GM18502 (cell line): Measurements from ENCODE around the gene F2.

Experiments
- ATAC-seq: cut with Tn5 transposase; IDR thresholded peaks from one replicate; pipeline ENCODE4 v1.9.1; 2021; ENCODE audit warnings: mild to moderate bottlenecking; ENCODE audit not compliant: unreplicated experiment, poor library complexity

The F2 gene

DNA sequence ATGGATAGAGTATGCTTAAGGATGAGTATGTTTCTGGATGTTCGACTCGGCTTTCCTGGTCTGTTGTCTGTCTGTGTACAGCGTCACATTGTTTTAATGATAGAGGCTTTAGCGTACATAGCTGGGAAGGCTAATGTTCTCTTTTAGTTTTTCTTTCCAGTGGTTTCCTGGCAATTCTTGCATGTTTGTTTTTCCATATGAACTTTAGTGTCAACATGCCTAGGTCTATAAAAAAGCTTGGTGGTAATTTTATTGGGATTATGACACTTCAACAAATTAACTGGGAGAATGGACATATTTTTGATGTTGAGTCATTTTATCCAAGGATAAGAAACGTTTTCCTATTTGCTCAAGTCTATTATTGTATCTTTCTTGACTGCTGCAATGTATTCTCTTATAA is 17.6 kb downstream of the F2 start:
- ATAC-seq: no peak

DNA sequence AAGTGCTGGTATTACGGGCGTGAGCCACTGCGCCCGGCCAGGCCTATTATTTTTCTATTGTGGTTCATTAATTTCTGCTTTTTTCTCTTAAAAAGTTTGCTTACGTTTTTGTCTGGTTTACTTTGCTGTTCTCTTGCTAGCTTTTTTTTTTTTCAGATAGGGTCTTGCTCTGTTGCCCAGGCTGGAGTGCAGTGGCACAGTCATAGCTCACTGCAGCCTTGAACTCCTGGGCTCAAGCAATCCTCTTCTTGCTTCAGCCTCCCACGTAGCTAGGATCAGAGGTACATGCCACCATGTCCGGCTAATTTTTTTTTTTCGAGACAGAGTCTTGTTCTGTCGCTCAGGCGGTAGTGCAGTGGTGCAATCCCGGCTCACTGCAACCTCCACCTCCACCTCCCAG is 18.7 kb downstream of the F2 start:
- ATAC-seq: no peak

GRCh38 chr11:46738887-46739286 is 19.9 kb downstream of the F2 start:
- no peak for ATAC-seq

GRCh38 chr11:46741600-46742484 is 22.8 kb downstream of the F2 start:
- ATAC-seq: no peak

GRCh38 chr11:46743043-46743442 is 24.0 kb downstream of the F2 start:
- no peak for ATAC-seq

DNA sequence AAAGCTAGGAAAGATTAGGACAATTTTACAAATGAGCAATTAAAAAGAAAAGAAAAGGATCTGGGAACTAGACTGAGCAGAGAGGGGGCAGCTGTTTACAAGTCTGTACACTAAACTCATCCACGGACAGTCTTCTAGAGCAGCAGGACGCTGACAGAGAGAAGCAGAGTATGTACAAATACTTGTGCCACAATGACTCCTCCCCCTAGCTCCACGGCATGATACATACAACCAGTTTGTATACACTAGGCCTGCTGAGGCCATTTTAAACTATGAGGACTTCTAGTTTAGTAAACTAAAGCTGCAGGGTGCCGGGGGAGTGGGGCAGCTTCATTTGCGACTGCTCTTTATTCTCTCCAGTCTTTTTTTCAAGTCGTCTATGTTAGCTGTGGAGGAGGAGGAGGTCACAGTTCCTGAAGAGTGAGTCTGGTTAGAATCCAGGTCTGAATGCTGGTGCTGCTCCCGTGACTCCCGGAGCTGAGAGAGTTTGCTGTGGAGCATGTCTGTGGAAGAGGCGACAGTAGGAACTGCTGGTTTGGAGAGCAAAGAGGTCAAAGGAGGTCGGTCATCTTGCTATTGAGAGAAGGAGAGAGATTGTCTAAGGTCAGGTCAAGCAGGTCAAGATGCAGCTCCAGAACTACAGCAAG is 24.8 kb downstream of the F2 start:
- no peak for ATAC-seq

DNA sequence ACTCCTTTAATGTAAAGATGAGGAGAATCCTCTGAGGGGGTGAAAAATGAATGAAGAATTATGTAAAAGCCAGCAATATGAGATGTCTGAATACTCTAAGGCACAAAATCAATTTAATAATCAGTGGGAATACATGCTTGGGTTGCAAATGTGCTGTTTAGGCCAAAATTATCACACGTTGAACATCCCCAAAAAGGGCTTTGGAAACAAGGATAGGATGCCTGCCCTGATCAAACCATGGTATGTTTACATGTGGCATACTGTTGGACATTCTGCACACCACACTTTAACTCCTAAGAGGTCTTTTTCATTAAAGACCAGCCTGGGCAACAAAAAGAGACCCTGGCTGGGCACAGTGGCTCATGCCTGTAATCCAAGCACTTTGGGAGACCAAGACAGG is 26.3 kb downstream of the F2 start:
- ATAC-seq: no peak

DNA sequence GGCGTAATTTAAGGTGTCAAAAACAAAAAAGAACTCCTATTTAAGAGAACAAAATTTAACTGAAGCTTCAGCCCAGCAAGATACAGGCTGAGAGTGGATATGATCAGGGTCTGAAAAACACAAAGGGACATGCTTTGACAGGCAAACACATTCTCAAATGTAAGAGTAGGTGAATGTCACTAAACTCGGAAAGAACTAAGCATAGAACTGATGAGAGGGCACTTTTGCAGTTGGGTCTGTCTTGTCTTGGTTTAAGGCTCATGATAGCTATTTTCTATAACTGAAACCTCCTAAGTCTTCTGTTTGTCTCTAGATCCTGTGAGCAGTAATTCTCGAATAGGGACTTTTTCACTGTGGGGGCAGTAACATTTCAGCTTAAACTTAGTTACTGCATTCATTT is 27.0 kb downstream of the F2 start:
- no peak for ATAC-seq

- ATAC-seq: no peak
These were observed 28.1 kb downstream of the F2 start for GRCh38 chr11:46747150-46747549.

- ATAC-seq: no peak
These were observed 36.9 kb downstream of the F2 start for GRCh38 chr11:46755962-46756361.

GRCh38 chr11:46759196-46759595 is 40.2 kb downstream of the F2 start:
- no peak for ATAC-seq

DNA sequence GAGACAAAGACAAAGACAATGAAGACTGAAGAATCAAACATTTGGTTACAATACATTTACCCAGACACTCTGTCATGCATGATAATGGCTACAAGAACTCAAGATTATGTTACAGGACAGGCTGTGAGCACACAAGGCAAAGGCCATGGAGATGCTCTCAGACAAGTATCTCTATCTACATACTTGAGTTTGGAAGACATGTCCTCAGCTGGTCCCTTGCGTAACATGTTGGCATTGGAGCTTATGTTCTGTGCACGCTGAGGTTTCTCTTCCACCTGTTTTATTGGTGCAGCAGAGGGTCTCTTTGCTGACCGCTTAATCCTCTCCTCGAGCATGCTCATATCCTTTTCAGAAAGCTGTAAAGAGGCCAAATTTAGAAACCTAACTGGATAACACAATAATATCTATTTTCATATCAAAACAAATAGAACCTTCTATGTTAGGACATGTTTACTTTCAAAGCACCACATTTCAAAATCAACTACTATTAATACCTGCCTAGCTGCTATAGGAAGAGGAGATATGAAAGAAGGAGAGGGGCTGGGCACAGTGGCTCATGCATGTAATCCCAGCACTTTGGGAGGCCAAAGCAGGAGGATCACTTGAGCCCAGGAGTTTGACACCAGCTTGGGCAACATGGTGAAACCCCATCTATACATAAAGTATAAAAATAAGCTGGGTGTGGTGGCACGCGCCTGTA is 41.6 kb downstream of the F2 start:
- ATAC-seq: no peak

- ATAC-seq: no peak
These were observed 42.8 kb downstream of the F2 start for GRCh38 chr11:46761807-46762206.

GRCh38 chr11:46762248-46762647 is 43.2 kb downstream of the F2 start:
- ATAC-seq: no peak

GRCh38 chr11:46766656-46767055 is 47.6 kb downstream of the F2 start:
- ATAC-seq: no peak

- no peak for ATAC-seq
These were observed 50.7 kb downstream of the F2 start for GRCh38 chr11:46769636-46770221.

DNA sequence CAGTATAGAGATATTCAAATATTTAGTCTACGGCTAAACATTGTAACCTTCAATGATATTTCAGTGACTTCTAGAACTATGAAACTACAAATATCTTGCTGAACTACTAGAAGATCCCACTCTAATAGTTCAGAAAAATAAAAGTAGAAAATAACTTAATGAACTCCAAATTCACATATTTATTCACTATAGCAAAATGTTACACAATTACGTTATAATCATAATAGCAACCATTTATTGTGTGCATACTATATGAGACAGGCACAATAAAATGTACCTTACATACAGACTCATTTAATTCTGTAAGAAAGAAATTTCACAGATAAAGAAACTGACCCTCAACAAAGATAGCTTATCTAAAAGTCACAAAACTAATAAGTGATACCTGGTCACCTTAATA is 57.9 kb downstream of the F2 start:
- ATAC-seq: no peak

- no peak for ATAC-seq
These were observed 59.4 kb downstream of the F2 start for GRCh38 chr11:46778416-46778815.
